Measurements from ENCODE around the gene CMBL. TPM values are rescaled to one million over a fixed set of nuclear protein-coding genes. Genes with fewer than 3 reads are reported as not detected.

Gene CMBL
- total RNA-seq, 2 experiments from 2014 or later, result 0.36 TPM; not detected in 1

- ATAC-seq (ENCODE audit: poor library complexity) (no peak), DNase-seq (no peak)
- H3K4me3 Mint-ChIP-seq, result no peak overlapping the region
- no peak overlapping the region for H3K27ac Mint-ChIP-seq
- intact Hi-C loops (cut with DNase I, micrococcal nuclease), result no loop called here
- Histone ChIP-seq H3K27ac (ENCODE audit: low read depth in 1 of 2, low read length in 2 of 2) (no peak overlapping the region), H3K36me3 (ENCODE audit: insufficient read depth, low read length) (no peaks in the 10 kb centered on the region), H3K4me3 (ENCODE audit: low read length) (no peak overlapping the region), H3K9me3 (ENCODE audit: control insufficient read depth in 1 of 2, insufficient read depth in 1 of 2, low read length in 2 of 2) (no peaks in the 10 kb centered on the region), H3K27me3 (ENCODE audit: control insufficient read depth in 1 of 2, insufficient read depth in 2 of 2, low read length in 2 of 2) (peaks cover 11 to 18% of the 10 kb centered on the region in 2 experiments), H3K4me1 (ENCODE audit: insufficient read depth, low read length) (peaks cover 4% of the 10 kb centered on the region)
- peaks cover 18% of the 10 kb centered on the region for H3K27me3 Mint-ChIP-seq
- CTCF ChIA-PET, result no interaction called here
- no peaks in the 10 kb centered on the region for H3K9me3 Mint-ChIP-seq
- peaks cover 6% of the 10 kb centered on the region for H3K4me1 Mint-ChIP-seq (ENCODE audit: low read depth)
- TF ChIP-seq CTCF (IDR thresholded peaks at IDR 0.05), result no peak
- no peaks in the 10 kb centered on the region for H3K36me3 Mint-ChIP-seq (ENCODE audit: low read depth)
- POLR2A ChIA-PET, result no interaction called here
Measured at GRCh38 chr5:10310066-10310779, 2.5 kb upstream of the CMBL start.

GRCh38 chr5:10308844-10309243 is 1.1 kb upstream of the CMBL start:
- no peaks in the 10 kb centered on the region for H3K9me3 Mint-ChIP-seq
- no peak overlapping the region for H3K27ac Mint-ChIP-seq
- peak overlapping the region; percentile 35 for H3K4me3 Mint-ChIP-seq
- intact Hi-C loops (cut with DNase I, micrococcal nuclease), result no loop called here
- H3K36me3 Mint-ChIP-seq (ENCODE audit: low read depth), result no peaks in the 10 kb centered on the region
- ATAC-seq (ENCODE audit: poor library complexity), result no peak
- H3K4me3 ChIP-seq (ENCODE audit: low read length), result no peak overlapping the region
- no peak for TF ChIP-seq CTCF (IDR thresholded peaks at IDR 0.05)
- H3K4me1 ChIP-seq (ENCODE audit: insufficient read depth, low read length), result peaks cover 4% of the 10 kb centered on the region
- H3K27ac ChIP-seq (ENCODE audit: low read depth in 1 of 2, low read length in 2 of 2), result no peak overlapping the region
- ChIA-PET CTCF (no interaction called here), POLR2A (no interaction called here)
- H3K27me3 ChIP-seq (ENCODE audit: control insufficient read depth in 1 of 2, insufficient read depth in 2 of 2, low read length in 2 of 2), result peaks cover 11 to 18% of the 10 kb centered on the region in 2 experiments
- H3K36me3 ChIP-seq (ENCODE audit: insufficient read depth, low read length), result no peaks in the 10 kb centered on the region
- no peak for DNase-seq
- peaks cover 18% of the 10 kb centered on the region for H3K27me3 Mint-ChIP-seq
- H3K9me3 ChIP-seq (ENCODE audit: control insufficient read depth in 1 of 2, insufficient read depth in 1 of 2, low read length in 2 of 2), result no peaks in the 10 kb centered on the region
- H3K4me1 Mint-ChIP-seq (ENCODE audit: low read depth), result peaks cover 6% of the 10 kb centered on the region

GRCh38 chr5:10306806-10307205 is 896 bp downstream of the CMBL start:
- H3K36me3 ChIP-seq (ENCODE audit: insufficient read depth, low read length), result no peaks in the 10 kb centered on the region
- H3K27me3 Mint-ChIP-seq, result peaks cover 18% of the 10 kb centered on the region
- no peak for DNase-seq
- intact Hi-C loops (cut with DNase I, micrococcal nuclease), result no loop called here
- H3K9me3 ChIP-seq (ENCODE audit: control insufficient read depth in 1 of 2, insufficient read depth in 1 of 2, low read length in 2 of 2), result no peaks in the 10 kb centered on the region
- peaks cover 6% of the 10 kb centered on the region for H3K4me1 Mint-ChIP-seq (ENCODE audit: low read depth)
- ATAC-seq (ENCODE audit: poor library complexity), result no peak
- peak overlapping the region; percentile 77 for H3K4me3 Mint-ChIP-seq
- no peak overlapping the region for H3K4me3 ChIP-seq (ENCODE audit: low read length)
- ChIA-PET POLR2A (no interaction called here), CTCF (no interaction called here)
- no peak for TF ChIP-seq CTCF (IDR thresholded peaks at IDR 0.05)
- peaks cover 4% of the 10 kb centered on the region for H3K4me1 ChIP-seq (ENCODE audit: insufficient read depth, low read length)
- H3K9me3 Mint-ChIP-seq, result no peaks in the 10 kb centered on the region
- no peak overlapping the region for H3K27ac Mint-ChIP-seq
- H3K27me3 ChIP-seq (ENCODE audit: control insufficient read depth in 1 of 2, insufficient read depth in 2 of 2, low read length in 2 of 2), result peaks cover 11 to 18% of the 10 kb centered on the region in 2 experiments
- H3K36me3 Mint-ChIP-seq (ENCODE audit: low read depth), result no peaks in the 10 kb centered on the region
- no peak overlapping the region for H3K27ac ChIP-seq (ENCODE audit: low read depth in 1 of 2, low read length in 2 of 2)

All from CD4-positive, alpha-beta T cell (primary cell).